Prostate gland (tissue), 2 donors: ENCODE data around the gene HOXA4.

Source experiments
- POLR2AphosphoS5 ChIP-seq: sonication (generic); formaldehyde crosslinking; IDR thresholded peaks from one replicate; pipeline ENCODE4 v1.6.1; 2017; ENCODE audit warnings: antibody characterized with exemption
- TF ChIP-seq, protein P1 (sequence below), 4 experiments: fragments of 200-600 bp in 2 of 4; fragments of 450-650 bp in 2 of 4; sonication (generic) in 2 of 4; IDR thresholded peaks; 1 replicate in 3 of 4; 2 replicates in 1 of 4; pipeline ENCODE4 v1.5.1; 2016 to 2019; ENCODE audit warnings: antibody characterized with exemption in 4 of 4, mild to moderate bottlenecking in 2 of 4, moderate library complexity in 2 of 4

- TF ChIP-seq, protein P1, sequence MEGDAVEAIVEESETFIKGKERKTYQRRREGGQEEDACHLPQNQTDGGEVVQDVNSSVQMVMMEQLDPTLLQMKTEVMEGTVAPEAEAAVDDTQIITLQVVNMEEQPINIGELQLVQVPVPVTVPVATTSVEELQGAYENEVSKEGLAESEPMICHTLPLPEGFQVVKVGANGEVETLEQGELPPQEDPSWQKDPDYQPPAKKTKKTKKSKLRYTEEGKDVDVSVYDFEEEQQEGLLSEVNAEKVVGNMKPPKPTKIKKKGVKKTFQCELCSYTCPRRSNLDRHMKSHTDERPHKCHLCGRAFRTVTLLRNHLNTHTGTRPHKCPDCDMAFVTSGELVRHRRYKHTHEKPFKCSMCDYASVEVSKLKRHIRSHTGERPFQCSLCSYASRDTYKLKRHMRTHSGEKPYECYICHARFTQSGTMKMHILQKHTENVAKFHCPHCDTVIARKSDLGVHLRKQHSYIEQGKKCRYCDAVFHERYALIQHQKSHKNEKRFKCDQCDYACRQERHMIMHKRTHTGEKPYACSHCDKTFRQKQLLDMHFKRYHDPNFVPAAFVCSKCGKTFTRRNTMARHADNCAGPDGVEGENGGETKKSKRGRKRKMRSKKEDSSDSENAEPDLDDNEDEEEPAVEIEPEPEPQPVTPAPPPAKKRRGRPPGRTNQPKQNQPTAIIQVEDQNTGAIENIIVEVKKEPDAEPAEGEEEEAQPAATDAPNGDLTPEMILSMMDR (IDR thresholded peaks at IDR 0.05) = no peak
- TF ChIP-seq POLR2AphosphoS5 = peak; percentile 24
Measured at GRCh38 chr7:27159266-27160144, 28.9 kb upstream of the HOXA4 start.
